ENCODE results near the gene FBXO39. TPM values are rescaled to one million over a fixed set of nuclear protein-coding genes. Genes with fewer than 3 reads are reported as not detected.
A peak's percentile ranks its signal among the peaks of the same experiment; 100 is the strongest.
"Not testable (repeated sequence)": the region's sequence is repeated elsewhere in the genome, so short reads cannot be mapped to it uniquely, and the experiment has no call there.

Gene FBXO39
- total RNA-seq: 1 to 10 TPM in 2 of 4 donors, under 1 TPM in 1, not detected in 1; 0.91 to 1.5 (median 1.0) TPM

DNA sequence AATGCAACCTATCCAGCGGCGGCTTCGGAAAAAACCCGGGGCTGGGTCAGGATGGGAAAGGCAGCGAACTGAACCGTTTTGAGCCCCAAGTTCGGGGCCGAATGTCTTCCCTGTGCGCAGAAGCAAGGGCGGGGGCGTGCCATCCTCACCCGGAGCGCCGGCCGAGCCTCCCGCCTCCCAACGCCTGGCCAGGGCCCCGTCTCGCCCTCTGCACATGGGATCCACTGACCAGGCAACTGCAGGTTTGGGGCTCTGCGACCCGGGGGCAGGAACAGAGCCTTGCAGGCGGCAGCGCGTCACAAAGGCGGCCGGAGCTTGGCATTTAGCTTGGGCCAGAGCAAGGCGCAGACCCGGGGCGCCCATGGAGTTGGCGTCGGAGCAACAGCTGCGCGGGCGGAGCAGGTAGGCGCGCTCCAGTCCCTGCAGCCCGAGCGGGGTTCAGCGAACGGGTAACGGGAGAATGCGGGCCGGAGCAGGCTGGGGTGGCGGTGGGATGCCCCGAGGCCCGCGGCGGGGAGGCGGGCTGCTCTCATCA is at the start of gene FBXO39:
Gene FBXO39 (plus strand): TSS at position 345 of the 535 bp plus-strand sequence. CDS start 3,654 bp downstream, outside the sequence.
- 1% methylated on average over 19 of the region's 49 CpGs for WGBS
- Histone ChIP-seq H3K27ac (no peak within 1 kb of the TSS), H3K4me3 (peak within 1 kb of the TSS; percentile 26), H3K27me3 (no peaks in the 10 kb centered on the region), H3K36me3 (peaks cover 32% of the 10 kb centered on the region), H3K4me1 (peaks cover 9% of the 10 kb centered on the region), H3K9me3 (peaks cover 9% of the 10 kb centered on the region)
- no peak for DNase-seq (ENCODE audit: low spot score in 2 of 2)
- TF ChIP-seq POLR2AphosphoS5 (IDR thresholded peaks at IDR 0.05) (no peak), EP300 (IDR thresholded peaks at IDR 0.05) (no peak), POLR2A (IDR thresholded peaks at IDR 0.05) (no peak)
- TF ChIP-seq, protein P1, sequence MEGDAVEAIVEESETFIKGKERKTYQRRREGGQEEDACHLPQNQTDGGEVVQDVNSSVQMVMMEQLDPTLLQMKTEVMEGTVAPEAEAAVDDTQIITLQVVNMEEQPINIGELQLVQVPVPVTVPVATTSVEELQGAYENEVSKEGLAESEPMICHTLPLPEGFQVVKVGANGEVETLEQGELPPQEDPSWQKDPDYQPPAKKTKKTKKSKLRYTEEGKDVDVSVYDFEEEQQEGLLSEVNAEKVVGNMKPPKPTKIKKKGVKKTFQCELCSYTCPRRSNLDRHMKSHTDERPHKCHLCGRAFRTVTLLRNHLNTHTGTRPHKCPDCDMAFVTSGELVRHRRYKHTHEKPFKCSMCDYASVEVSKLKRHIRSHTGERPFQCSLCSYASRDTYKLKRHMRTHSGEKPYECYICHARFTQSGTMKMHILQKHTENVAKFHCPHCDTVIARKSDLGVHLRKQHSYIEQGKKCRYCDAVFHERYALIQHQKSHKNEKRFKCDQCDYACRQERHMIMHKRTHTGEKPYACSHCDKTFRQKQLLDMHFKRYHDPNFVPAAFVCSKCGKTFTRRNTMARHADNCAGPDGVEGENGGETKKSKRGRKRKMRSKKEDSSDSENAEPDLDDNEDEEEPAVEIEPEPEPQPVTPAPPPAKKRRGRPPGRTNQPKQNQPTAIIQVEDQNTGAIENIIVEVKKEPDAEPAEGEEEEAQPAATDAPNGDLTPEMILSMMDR (IDR thresholded peaks at IDR 0.05): no peak

DNA sequence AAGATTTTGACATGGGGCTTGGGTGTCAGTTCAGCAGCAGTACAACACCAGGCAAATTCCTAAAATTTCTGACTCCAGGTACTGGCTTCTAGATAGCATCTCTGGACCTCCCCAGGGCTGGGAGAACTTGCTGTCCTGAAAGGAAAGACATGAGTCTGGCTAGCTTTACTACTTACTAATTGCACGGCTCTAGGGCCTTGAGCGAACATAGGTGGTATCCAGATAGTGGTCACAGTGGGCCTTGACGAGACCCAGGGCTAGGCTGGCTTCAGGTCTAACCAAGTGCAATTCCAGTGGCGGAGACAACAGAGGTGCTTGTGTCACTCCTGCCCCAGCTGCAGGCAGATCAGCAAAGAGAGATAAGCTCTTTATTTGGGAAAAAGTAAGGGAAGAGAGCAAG is 46.5 kb upstream of the FBXO39 start:
- H3K9me3 ChIP-seq: no peaks in the 10 kb centered on the region
- no peak for DNase-seq (ENCODE audit: low spot score in 2 of 2)
- H3K27me3 ChIP-seq: no peaks in the 10 kb centered on the region
- H3K36me3 ChIP-seq: no peaks in the 10 kb centered on the region
- no peak overlapping the region for H3K4me3 ChIP-seq
- TF ChIP-seq POLR2AphosphoS5 (IDR thresholded peaks at IDR 0.05) (no peak), POLR2A (IDR thresholded peaks at IDR 0.05) (no peak), EP300 (IDR thresholded peaks at IDR 0.05) (no peak)
- TF ChIP-seq, protein P1 (IDR thresholded peaks at IDR 0.05): no peak
- WGBS: 69% methylated on average over 4 of the region's 4 CpGs
- no peak overlapping the region for H3K27ac ChIP-seq
- no peaks in the 10 kb centered on the region for H3K4me1 ChIP-seq

- not testable (repeated sequence) for H3K27me3 ChIP-seq; DNase-seq (ENCODE audit: low spot score in 2 of 2); H3K36me3 ChIP-seq; H3K4me1 ChIP-seq; H3K9me3 ChIP-seq; H3K27ac ChIP-seq; H3K4me3 ChIP-seq
- 94% methylated on average over 6 of the region's 6 CpGs for WGBS
Observed at GRCh38 chr17:6746665-6747064, 29.4 kb upstream of the FBXO39 start.

DNA sequence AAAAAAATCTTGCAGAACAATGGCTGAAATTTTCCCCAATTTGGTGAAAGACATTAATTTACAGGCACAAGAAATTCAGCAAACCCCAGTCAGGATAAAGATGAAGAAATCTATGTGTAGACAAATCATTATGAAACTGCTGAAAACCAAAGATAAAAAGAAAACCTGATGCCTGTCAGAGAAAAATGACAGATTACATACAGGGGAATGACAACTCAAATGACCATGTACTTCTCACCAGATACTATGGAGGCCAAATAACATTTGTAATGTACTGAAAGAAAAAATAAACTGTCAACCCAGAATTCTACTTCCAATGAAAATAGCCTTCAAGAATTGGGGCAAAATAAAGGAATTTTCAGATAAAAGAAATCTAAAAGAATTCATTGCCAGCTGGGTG is 27.4 kb upstream of the FBXO39 start:
- H3K27me3 ChIP-seq: peaks cover 1% of the 10 kb centered on the region
- no peaks in the 10 kb centered on the region for H3K36me3 ChIP-seq
- peaks cover 20% of the 10 kb centered on the region for H3K4me1 ChIP-seq
- TF ChIP-seq POLR2A (IDR thresholded peaks at IDR 0.05): no peak
- TF ChIP-seq EP300 (IDR thresholded peaks at IDR 0.05): no peak
- TF ChIP-seq, protein P1 (IDR thresholded peaks at IDR 0.05): no peak
- TF ChIP-seq POLR2AphosphoS5 (IDR thresholded peaks at IDR 0.05): no peak
- no peak for DNase-seq (ENCODE audit: low spot score in 2 of 2)
- H3K27ac ChIP-seq: no peak overlapping the region
- no peaks in the 10 kb centered on the region for H3K9me3 ChIP-seq
- no peak overlapping the region for H3K4me3 ChIP-seq

DNA sequence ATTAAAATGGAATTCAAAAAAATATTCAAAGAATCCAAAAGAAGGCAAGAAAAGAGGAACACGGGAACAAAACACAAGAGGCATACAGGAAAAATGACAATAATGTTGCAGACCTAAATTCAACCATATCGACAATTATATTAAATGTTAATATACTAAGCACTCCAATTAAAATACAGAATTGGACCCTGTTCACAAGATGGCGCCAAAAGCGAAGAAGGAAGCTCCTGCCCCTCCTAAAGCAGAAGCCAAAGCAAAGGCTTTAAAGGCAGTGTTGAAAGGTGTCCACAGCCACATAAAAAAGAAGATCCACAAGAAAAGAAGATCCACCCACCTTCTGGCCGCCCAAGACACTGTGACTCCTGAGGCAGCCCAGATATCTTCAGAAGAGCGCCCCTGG is 26.5 kb upstream of the FBXO39 start:
- Histone ChIP-seq H3K27ac (no peak overlapping the region), H3K9me3 (no peaks in the 10 kb centered on the region), H3K36me3 (no peaks in the 10 kb centered on the region), H3K27me3 (no peaks in the 10 kb centered on the region), H3K4me3 (no peak overlapping the region), H3K4me1 (peaks cover 22% of the 10 kb centered on the region)
- 83% methylated on average over 6 of the region's 6 CpGs for WGBS
- no peak for TF ChIP-seq POLR2A (IDR thresholded peaks at IDR 0.05)
- TF ChIP-seq, protein P1 (IDR thresholded peaks at IDR 0.05): no peak
- no peak for TF ChIP-seq EP300 (IDR thresholded peaks at IDR 0.05)
- TF ChIP-seq POLR2AphosphoS5 (IDR thresholded peaks at IDR 0.05): no peak
- no peak for DNase-seq (ENCODE audit: low spot score in 2 of 2)
